K562 (cell line): ENCODE measurements around the gene SLC35G6. TPM values are rescaled to one million over a fixed set of nuclear protein-coding genes. Genes with fewer than 3 reads are reported as not detected.
"Not testable (repeated sequence)": the region's sequence is repeated elsewhere in the genome, so short reads cannot be mapped to it uniquely, and the experiment has no call there.

Source experiments
- ATAC-seq: fragments of 200-7000 bp; cut with Tn5 transposase; 3 replicates; pipeline ENCODE4 v1.9.1; 2020; ENCODE audit warnings: moderate library complexity
- Bru-seq: library from RNA; stranded (reverse); fragments of 400-500 nt; gene quantifications from one replicate; lab custom pipeline; 2021; lab: Mats Ljungman, UMichigan
- BruChase-seq, 2 experiments: library from RNA; stranded (reverse); fragments of 400-500 nt; gene quantifications; one replicate each; lab custom pipeline; 2021; lab: Mats Ljungman, UMichigan
- BruUV-seq: library from RNA; stranded (reverse); fragments of 400-500 nt; replicated peaks from 2 replicates; lab custom pipeline; 2021; lab: Mats Ljungman, UMichigan
- CTCF ChIA-PET: fragments of 300-600 bp; formaldehyde crosslinking; extraction: SDS; loops from one replicate; lab custom pipeline; 2021; ENCODE audit warnings: low intra/inter-chr PET ratio; lab: Yijun Ruan, JAX
- POLR2A ChIA-PET: fragments of 300-600, 350-650 bp; sonication (Branson Sonifier 250); formaldehyde crosslinking; extraction: SDS; loops from one replicate; lab custom pipeline; 2021; ENCODE audit warnings: antibody characterized with exemption, inconsistent platforms; lab: Yijun Ruan, JAX
- DNase-seq, 4 experiments: peaks; one replicate each; pipeline versions ENCODE4 v3.0.0 to v3.0.0-alpha.2; 2011 to 2018; ENCODE audit warnings: low spot score in 3 of 4, mixed read lengths in 3 of 4; ENCODE audit errors: extremely low read depth in 1 of 4
- FAIRE-seq: peaks from 2 replicates; lab custom pipeline; 2011; peaks lifted over from hg19 to GRCh38; lab: Jason Lieb, UNC
- H2AFZ ChIP-seq: 2 replicates; pipeline ENCODE4 v1.6.0; 2011; ENCODE audit warnings: low read depth, low read length, control low read depth, inconsistent platforms
- H3K27ac ChIP-seq: fragments of 200-600 bp; 3 replicates; pipeline ENCODE4 v1.8.0; 2011; ENCODE audit warnings: low read depth, mild to moderate bottlenecking, control low read depth, inconsistent platforms, low read length, moderate library complexity, mixed read lengths; ENCODE audit errors: extremely low read depth
- H3K27me3 ChIP-seq, 2 experiments: fragments of 300-600 bp in 1 of 2; 2 replicates in 1 of 2; 3 replicates in 1 of 2; pipeline versions ENCODE4 v1.6.0 to v1.8.0; 2011; ENCODE audit warnings: inconsistent platforms in 2 of 2, low read length in 2 of 2, mild to moderate bottlenecking in 1 of 2, mixed read lengths in 1 of 2, moderate library complexity in 1 of 2; ENCODE audit not compliant: control insufficient read depth in 2 of 2, insufficient read depth in 2 of 2
- H3K36me3 ChIP-seq: fragments of 300-600 bp; 3 replicates; pipeline ENCODE4 v1.8.0; 2011; ENCODE audit warnings: mild to moderate bottlenecking, low read length, inconsistent platforms; ENCODE audit not compliant: control insufficient read depth, insufficient read depth
- H3K4me1 ChIP-seq, 2 experiments: fragments of 200-600 bp in 1 of 2; replicated peaks in 1 of 2; 2 replicates in 1 of 2; 3 replicates in 1 of 2; pipeline versions ENCODE4 v1.5.1 to v1.8.0; 2011; ENCODE audit warnings: inconsistent platforms in 2 of 2, low read length in 2 of 2, mild to moderate bottlenecking in 1 of 2, mixed read lengths in 1 of 2, moderate library complexity in 1 of 2; ENCODE audit not compliant: control insufficient read depth in 2 of 2, insufficient read depth in 2 of 2
- H3K4me2 ChIP-seq: 2 replicates; pipeline ENCODE4 v1.6.1; 2011; ENCODE audit warnings: low read length, control low read depth, inconsistent platforms, mixed read lengths; ENCODE audit not compliant: insufficient read depth
- H3K4me3 ChIP-seq: fragments of 200-600 bp; sonication (generic), shearing (Covaris generic); 2 replicates; pipeline ENCODE4 v1.5.1; 2016; ENCODE audit warnings: control low read depth, inconsistent platforms
- H3K79me2 ChIP-seq: fragments of 200-600 bp; 3 replicates; pipeline ENCODE4 v1.8.0; 2011; ENCODE audit warnings: low read length, inconsistent platforms; ENCODE audit not compliant: control insufficient read depth, insufficient read depth
- H3K9ac ChIP-seq, 2 experiments: 2 replicates each; pipeline versions ENCODE4 v1.6.0 to v1.6.1; 2011; ENCODE audit warnings: low read depth in 2 of 2, low read length in 2 of 2, control low read depth in 1 of 2, inconsistent platforms in 1 of 2, mild to moderate bottlenecking in 1 of 2, mixed read lengths in 1 of 2; ENCODE audit not compliant: insufficient read depth in 1 of 2
- H3K9me1 ChIP-seq: one replicate; pipeline ENCODE4 v1.6.0; 2011; ENCODE audit warnings: inconsistent platforms, mild to moderate bottlenecking, low read length, moderate library complexity; ENCODE audit not compliant: control insufficient read depth, insufficient read depth
- H3K9me3 ChIP-seq: replicated peaks from 2 replicates; pipeline ENCODE4 v1.5.1; 2011; ENCODE audit warnings: low read depth, low read length, inconsistent platforms; ENCODE audit not compliant: control insufficient read depth, insufficient read depth
- H4K20me1 ChIP-seq: replicated peaks from 2 replicates; pipeline ENCODE4 v1.6.1; 2011; ENCODE audit warnings: low read length, inconsistent platforms, mixed read lengths; ENCODE audit not compliant: control insufficient read depth, insufficient read depth
- BHLHE40 ChIP-seq: IDR thresholded peaks from 2 replicates; pipeline ENCODE4 v1.6.1; 2011; ENCODE audit warnings: low read length, improper control_type of control experiment
- DNMT1 ChIP-seq: fragments of 450-650 bp; IDR thresholded peaks from 2 replicates; pipeline ENCODE4 v1.6.1; 2016; ENCODE audit warnings: antibody characterized with exemption, mild to moderate bottlenecking
- NELFE ChIP-seq: IDR thresholded peaks from 2 replicates; pipeline ENCODE4 v1.6.1; 2011; ENCODE audit warnings: mild to moderate bottlenecking; ENCODE audit not compliant: insufficient read depth, insufficient read length
- SRSF1 ChIP-seq: fragments of 200-400 bp; formaldehyde crosslinking; IDR thresholded peaks from 2 replicates; pipeline ENCODE4 v1.6.1; 2017; ENCODE audit warnings: mild to moderate bottlenecking, low read depth, low read length, moderate library complexity
- ZNF518B ChIP-seq: fragments of 250-450 bp; sonication (Bioruptor Pico); IDR thresholded peaks from 2 replicates; pipeline ENCODE4 v1.5.0; 2021; ENCODE audit warnings: mild to moderate bottlenecking, moderate library complexity
- WGBS: fragments of 100-300 bp; shearing (Covaris generic); methylation state at CpG from one replicate; pipeline ENCODE4 v1.1.6; 2016; ENCODE audit warnings: low coverage, mixed read lengths; ENCODE audit not compliant: insufficient coverage; ENCODE audit errors: missing lambda C conversion rate; 5-methylcytosine and 5-hydroxymethylcytosine counted together
- in situ Hi-C: fragments of 300-500 bp; cut with MboI; formaldehyde crosslinking; loops from 4 replicates; pipeline ENCODE4 v1.15.0; 2018; ENCODE audit warnings: inconsistent platforms, mixed read lengths
- intact Hi-C: fragments of 100-400 bp; cut with micrococcal nuclease; formaldehyde crosslinking; loops from 2 replicates; pipeline ENCODE4 v1.14.2; 2022
- long read RNA-seq, 3 experiments: library from polyadenylated mRNA in 2 of 3; library from RNA in 1 of 3; unstranded in 2 of 3; stranded (forward) in 1 of 3; transcript quantifications; one replicate each; pipeline ENCODE4 v2.0.0, GENCODE V29; 2019 to 2022
- polyA minus RNA-seq, 3 experiments: library from RNA; depleted of rRNA, polyadenylated mRNA; stranded (reverse); fragments of >200 nt; gene quantifications; 2 replicates each; pipeline ENCODE4 v1.2.3, GENCODE V29; 2011
- polyA plus RNA-seq, 8 experiments: library from polyadenylated mRNA; depleted of rRNA in 4 of 8; stranded (reverse) in 5 of 8; unstranded in 3 of 8; fragments of >200 nt; fragmentation: Nextera tagmentation in 2 of 8; fragmentation: Illumina TruSeq in 1 of 8; extraction: Ambion mirVana in 2 of 8; extraction: Trizol in 1 of 8; gene quantifications; 2 replicates each; pipeline versions ENCODE4 v1.2.1 to v1.2.3, GENCODE V29; 2011 to 2014; ENCODE audit warnings: inconsistent platforms in 1 of 8, missing spikeins in 1 of 8
- total RNA-seq, 7 experiments: library from RNA; depleted of rRNA in 6 of 7; stranded (reverse); fragments of >200 nt in 6 of 7; fragmentation: Illumina TruSeq in 2 of 7; extraction: Trizol in 2 of 7; gene quantifications; 2 replicates each; pipeline versions ENCODE4 v1.2.1 to v1.2.3, GENCODE V29; 2011 to 2021; ENCODE audit warnings: low replicate concordance in 1 of 7

SLC35G6 gene
- not detected in 2 replicates for total RNA-seq (2011; cell fraction: chromatin; rRNA removed; ENCODE audit: low replicate concordance)
- not detected in 2 replicates for total RNA-seq (2011; cell fraction: nucleolus; rRNA removed)
- total RNA-seq (2011; cell fraction: nucleoplasm; rRNA removed) = not detected in 2 replicates
- total RNA-seq (2014; rRNA removed) (not detected in 2 replicates), total RNA-seq (2014; rRNA removed; fragmentation: Illumina TruSeq; extraction: Trizol) (not detected in 2 replicates), total RNA-seq (2015; rRNA removed; fragmentation: Illumina TruSeq; extraction: Trizol) (not detected in 2 replicates), total RNA-seq (2021) (not detected in 2 replicates), polyA plus RNA-seq (2011; rRNA removed) (not detected in 2 replicates), polyA plus RNA-seq (2014; fragmentation: Illumina TruSeq; extraction: Trizol) (not detected in 2 replicates), polyA plus RNA-seq (2014; fragmentation: Nextera tagmentation; extraction: Ambion mirVana) (not detected), polyA plus RNA-seq (2014; rRNA removed) (not detected in 2 replicates), polyA minus RNA-seq (2011; rRNA and poly(A)+ RNA removed) (not detected in 2 replicates), Bru-seq, nascent RNA (not detected), BruChase-seq, experiment 1, labeled RNA remaining after a 2-hour chase (not detected), BruChase-seq, experiment 2, labeled RNA remaining after a 6-hour chase (not detected)
- polyA plus RNA-seq (2011; cell fraction: cytosol; rRNA removed) = not detected in 2 replicates
- not detected in 2 replicates for polyA plus RNA-seq (2011; cell fraction: nucleus; rRNA removed)
- 0.14 TPM in 1 of 2 replicates, not detected in the other for polyA plus RNA-seq (2012)
- polyA minus RNA-seq (2011; cell fraction: cytosol; rRNA and poly(A)+ RNA removed) = not detected in 2 replicates
- polyA minus RNA-seq (2011; cell fraction: nucleus; rRNA and poly(A)+ RNA removed) = not detected in 2 replicates
- long read RNA-seq, experiment 1 = 0 reads
- long read RNA-seq, experiment 2 = 0 reads
- long read RNA-seq, experiment 3 = 0 reads

- Histone ChIP-seq H3K79me2 (peaks cover 58% of the 10 kb centered on the region), H3K4me1 (peaks cover 26 to 59% of the 10 kb centered on the region in 2 experiments; a peak in 4 of 5 replicates), H3K27ac (peak within 1 kb of the TSS; percentile 91), H3K9ac (peak within 1 kb of the TSS; percentile 92 to 99)
- POLR2A ChIA-PET = interaction anchor here (0.7 to 1.3 kb wide), 2 partner anchors 14 to 77 kb away, joined by 3 read pairs; partner anchors contain the start of gene TMEM256
- H3K9me1 ChIP-seq, H4K20me1 ChIP-seq, CTCF ChIA-PET, FAIRE-seq, H3K9me3 ChIP-seq, H3K4me2 ChIP-seq, DNase-seq, H3K36me3 ChIP-seq, BruUV-seq, in situ Hi-C loops, H3K27me3 ChIP-seq, H2AFZ ChIP-seq, H3K4me3 ChIP-seq, ATAC-seq: not testable (repeated sequence)
- intact Hi-C loops = loop anchor here (5.0 kb wide), 3 partner anchors 44 to 129 kb away; partner anchors contain the start of genes FGF11, KCTD11, TMEM102 and TMEM256
- WGBS = 93% methylated on average over 4 of the region's 4 CpGs
Measured at GRCh38 chr17:7481275-7481674, at the start of gene SLC35G6. Gene SLC35G6, plus strand, starts transcription at chr17:7481446. Its CDS starts 71 bp downstream, at chr17:7481517.

GRCh38 chr17:7432296-7432695, 49.0 kb upstream of the SLC35G6 start:
- Histone ChIP-seq H3K9me3 (no peaks in the 10 kb centered on the region), H3K9ac (no peak overlapping the region), H3K4me2 (no peak overlapping the region), H3K9me1 (no peaks in the 10 kb centered on the region), H3K27me3 (no peaks in the 10 kb centered on the region), H2AFZ (no peak overlapping the region), H3K27ac (no peak overlapping the region), H3K36me3 (no peaks in the 10 kb centered on the region), H3K4me1 (peaks cover 5 to 26% of the 10 kb centered on the region in 2 experiments; a peak in 4 of 5 replicates), H3K4me3 (no peak overlapping the region), H3K79me2 (peaks cover 7% of the 10 kb centered on the region; the same call in 2 of the 3 replicates), H4K20me1 (no peaks in the 10 kb centered on the region)
- BruUV-seq = no TSS peak
- DNase-seq (no peak), FAIRE-seq (no peak), ATAC-seq (no peak)
- 63% methylated on average over 11 of the region's 11 CpGs for WGBS
- in situ Hi-C loops (no loop called here), intact Hi-C loops (no loop called here)
- CTCF ChIA-PET = no interaction called here
- POLR2A ChIA-PET = no interaction called here
- TF ChIP-seq DNMT1 = no peak
- no peak for TF ChIP-seq NELFE
- no peak for TF ChIP-seq SRSF1
- TF ChIP-seq ZNF518B (CRISPR knock-in tag) = no peak
- no peak for TF ChIP-seq BHLHE40
